ENCODE results near the gene IFT27. TPM values are rescaled to one million over a fixed set of nuclear protein-coding genes. Genes with fewer than 3 reads are reported as not detected.

IFT27 gene
- total RNA-seq, 1 donor from 2014 or later = 12.0 TPM

DNA sequence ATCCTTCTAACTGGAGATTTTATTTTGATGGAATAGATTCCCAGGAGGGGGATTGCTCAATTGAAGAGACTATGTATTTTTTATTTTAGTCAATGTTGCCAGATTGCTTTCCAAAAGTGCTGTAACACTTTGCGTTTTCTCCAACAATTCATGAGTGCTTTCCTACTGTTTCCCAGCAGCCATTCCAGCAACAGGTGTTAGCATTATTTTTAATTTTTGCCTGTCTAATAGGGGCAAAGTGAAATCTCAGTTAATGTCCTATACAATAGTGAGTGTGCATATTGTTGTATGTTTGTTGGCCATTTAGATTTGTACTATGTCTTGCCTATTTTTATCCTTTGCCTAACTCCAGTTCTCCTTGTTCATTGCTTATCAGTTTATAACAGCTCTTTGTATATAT is 60.3 kb downstream of the IFT27 start:
- no peak for DNase-seq (ENCODE audit: low read depth)
- no peak overlapping the region for H3K4me3 ChIP-seq (ENCODE audit: low read depth, low read length)
- TF ChIP-seq, protein P1, sequence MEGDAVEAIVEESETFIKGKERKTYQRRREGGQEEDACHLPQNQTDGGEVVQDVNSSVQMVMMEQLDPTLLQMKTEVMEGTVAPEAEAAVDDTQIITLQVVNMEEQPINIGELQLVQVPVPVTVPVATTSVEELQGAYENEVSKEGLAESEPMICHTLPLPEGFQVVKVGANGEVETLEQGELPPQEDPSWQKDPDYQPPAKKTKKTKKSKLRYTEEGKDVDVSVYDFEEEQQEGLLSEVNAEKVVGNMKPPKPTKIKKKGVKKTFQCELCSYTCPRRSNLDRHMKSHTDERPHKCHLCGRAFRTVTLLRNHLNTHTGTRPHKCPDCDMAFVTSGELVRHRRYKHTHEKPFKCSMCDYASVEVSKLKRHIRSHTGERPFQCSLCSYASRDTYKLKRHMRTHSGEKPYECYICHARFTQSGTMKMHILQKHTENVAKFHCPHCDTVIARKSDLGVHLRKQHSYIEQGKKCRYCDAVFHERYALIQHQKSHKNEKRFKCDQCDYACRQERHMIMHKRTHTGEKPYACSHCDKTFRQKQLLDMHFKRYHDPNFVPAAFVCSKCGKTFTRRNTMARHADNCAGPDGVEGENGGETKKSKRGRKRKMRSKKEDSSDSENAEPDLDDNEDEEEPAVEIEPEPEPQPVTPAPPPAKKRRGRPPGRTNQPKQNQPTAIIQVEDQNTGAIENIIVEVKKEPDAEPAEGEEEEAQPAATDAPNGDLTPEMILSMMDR (conservative IDR thresholded peaks at IDR 0.05; ENCODE audit: low read depth, low read length) = no peak

GRCh38 chr22:36714110-36714509 is 61.8 kb downstream of the IFT27 start:
- no peak overlapping the region for H3K4me3 ChIP-seq (ENCODE audit: low read depth, low read length)
- DNase-seq (ENCODE audit: low read depth) = no peak
- TF ChIP-seq, protein P1 (conservative IDR thresholded peaks at IDR 0.05; ENCODE audit: low read depth, low read length) = no peak

DNA sequence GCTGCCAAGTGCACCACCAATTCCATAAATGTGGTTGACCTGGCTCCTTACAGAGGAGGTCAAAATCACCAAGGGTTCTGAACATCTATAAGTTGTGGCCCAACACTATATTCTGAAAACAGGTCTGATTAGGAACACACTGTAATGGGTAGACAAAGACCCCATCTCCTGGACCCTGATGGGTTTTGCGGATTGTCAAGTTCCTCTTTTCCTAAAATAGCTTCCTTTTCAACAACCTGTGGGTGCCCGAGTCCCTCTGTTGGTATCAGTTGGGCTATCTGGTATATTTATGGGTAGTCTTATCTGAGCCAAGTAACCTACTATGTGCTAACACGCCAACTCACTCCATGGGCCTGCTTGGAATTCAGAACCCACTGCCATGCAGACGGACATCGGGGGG is 62.5 kb downstream of the IFT27 start:
- DNase-seq (ENCODE audit: low read depth) = no peak
- TF ChIP-seq, protein P1 (conservative IDR thresholded peaks at IDR 0.05; ENCODE audit: low read depth, low read length) = no peak

More for the DNA sequence above, 62.5 kb downstream of the IFT27 start:
- no peak overlapping the region for H3K4me3 ChIP-seq (ENCODE audit: low read depth, low read length)

Other genes starting within 250 kb of the IFT27 start
- gene EIF3D, start 247.0 kb downstream of the IFT27 start, total RNA-seq = 297 and 435 TPM in 2 replicates
- gene CACNG2, start 72.4 kb downstream of the IFT27 start, total RNA-seq = not detected in 2 replicates
- gene PVALB, start 40.9 kb upstream of the IFT27 start, total RNA-seq = not detected in 2 replicates
- gene NCF4, start 84.9 kb upstream of the IFT27 start, total RNA-seq = not detected in 2 replicates
- under 0.01 TPM in 1 of 2 replicates, not detected in the other for gene CSF2RB, start 137.5 kb upstream of the IFT27 start, total RNA-seq
- 49.6 and 66.9 TPM in 2 replicates for gene TST, start 243.3 kb upstream of the IFT27 start, total RNA-seq
- gene MPST, start 243.6 kb upstream of the IFT27 start, total RNA-seq = 215 and 252 TPM in 2 replicates